Activated CD4-positive, CD25-positive, alpha-beta regulatory T cell treated with anti-CD3 and anti-CD28 coated beads, Interleukin-2, amount 50 U/mL, for 16 hours (primary cell): ENCODE measurements around the gene LY6G6C.

Experiments
- DNase-seq: peaks from one replicate; pipeline ENCODE4 v3.0.0-alpha.2; 2020; ENCODE audit warnings: low read depth, low spot score

The LY6G6C gene

GRCh38 chr6:31741815-31742214 is 20.3 kb upstream of the LY6G6C start:
- no peak for DNase-seq

GRCh38 chr6:31740397-31741223 is 19.1 kb upstream of the LY6G6C start:
- DNase-seq, result no peak

GRCh38 chr6:31739639-31740396 is 18.3 kb upstream of the LY6G6C start, which contains the start of gene MSH5:
Gene MSH5, plus strand, starts transcription at chr6:31740005. Its CDS starts 462 bp downstream, at chr6:31740467.
- DNase-seq, result peak; percentile 88

GRCh38 chr6:31737991-31738979 is 16.7 kb upstream of the LY6G6C start:
- DNase-seq, result peak; percentile 48

- no peak for DNase-seq
Observed at GRCh38 chr6:31737315-31737990, 15.9 kb upstream of the LY6G6C start.

GRCh38 chr6:31736768-31737314 is 15.3 kb upstream of the LY6G6C start:
- no peak for DNase-seq

- peak; percentile 52 for DNase-seq
Observed at GRCh38 chr6:31736021-31736767, 14.6 kb upstream of the LY6G6C start, which contains the start of gene CLIC1. Gene CLIC1, minus strand, starts transcription at chr6:31736530. Its CDS starts 230 bp downstream, at chr6:31736300.

GRCh38 chr6:31734821-31735406 is 13.4 kb upstream of the LY6G6C start:
- DNase-seq, result peak; percentile 39

- no peak for DNase-seq
Observed at GRCh38 chr6:31734247-31734820, 12.8 kb upstream of the LY6G6C start.

- DNase-seq, result no peak
Observed at GRCh38 chr6:31733734-31734133, 12.2 kb upstream of the LY6G6C start.

- DNase-seq, result no peak
Observed at GRCh38 chr6:31732029-31732428, 10.5 kb upstream of the LY6G6C start.

GRCh38 chr6:31730631-31731086 is 9.1 kb upstream of the LY6G6C start:
- no peak for DNase-seq

GRCh38 chr6:31729979-31730630 is 8.6 kb upstream of the LY6G6C start:
- no peak for DNase-seq

- peak; percentile 58 for DNase-seq
Observed at GRCh38 chr6:31729515-31729978, 8.0 kb upstream of the LY6G6C start.

- DNase-seq, result no peak
Observed at GRCh38 chr6:31728767-31729514, 7.4 kb upstream of the LY6G6C start, which contains the start of gene DDAH2. Gene DDAH2, minus strand, starts transcription at chr6:31729299. Its CDS starts 138 bp downstream, at chr6:31729161.

GRCh38 chr6:31727717-31728671 is 6.4 kb upstream of the LY6G6C start:
- DNase-seq, result no peak
